ENCODE results near the gene EEFSEC. TPM values are rescaled to one million over a fixed set of nuclear protein-coding genes. Genes with fewer than 3 reads are reported as not detected.

EEFSEC gene
- total RNA-seq, 1 donor from 2014 or later, result 12.6 TPM

DNA sequence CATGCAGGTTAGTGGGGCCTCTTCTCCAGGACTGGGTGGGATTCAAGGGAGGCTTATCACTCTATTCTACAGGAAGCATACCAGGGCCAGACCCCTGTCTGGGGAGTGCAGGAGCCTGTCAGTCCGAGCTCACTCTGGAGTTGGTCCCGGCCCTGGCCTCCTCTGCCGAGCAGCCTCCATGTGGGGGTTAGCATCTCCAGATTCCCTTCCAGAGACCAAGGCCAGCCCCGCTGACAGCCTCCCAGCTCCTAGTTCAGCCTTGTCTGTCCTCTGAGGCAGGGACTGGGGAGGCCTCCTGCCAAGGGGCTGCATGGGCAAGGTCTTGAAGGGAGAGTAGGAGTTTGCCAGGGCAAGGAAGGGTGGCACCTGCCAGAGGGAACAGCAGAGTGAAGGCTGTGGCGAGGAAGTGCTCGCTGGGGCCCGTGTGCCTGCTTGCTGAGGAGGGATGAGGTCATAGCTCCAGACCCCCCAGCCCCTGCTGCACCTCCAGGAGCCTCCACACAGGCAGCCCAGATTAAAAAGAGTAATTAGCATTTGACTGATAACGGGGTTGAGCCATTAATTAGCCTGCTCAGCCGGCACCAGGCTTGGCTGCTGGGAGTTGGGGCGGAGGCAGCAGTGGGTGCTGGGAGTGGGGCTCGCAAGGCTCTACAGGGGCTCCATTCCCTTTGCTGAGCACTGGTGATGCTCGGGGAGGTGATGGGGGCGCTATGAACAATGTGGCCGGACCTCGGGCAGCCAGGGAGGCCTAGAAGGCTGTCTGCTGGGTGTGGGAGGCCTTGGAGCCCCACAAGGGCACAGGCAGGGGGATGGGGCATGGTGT, 259.1 kb downstream of the EEFSEC start:
- H3K27me3 ChIP-seq (ENCODE audit: control insufficient read depth, insufficient read depth, low read length), result peaks cover 3% of the 10 kb centered on the region
- H3K36me3 ChIP-seq (ENCODE audit: control insufficient read depth, insufficient read depth, low read length), result no peaks in the 10 kb centered on the region
- DNase-seq (ENCODE audit: low read depth), result no peak
- TF ChIP-seq, protein P1, sequence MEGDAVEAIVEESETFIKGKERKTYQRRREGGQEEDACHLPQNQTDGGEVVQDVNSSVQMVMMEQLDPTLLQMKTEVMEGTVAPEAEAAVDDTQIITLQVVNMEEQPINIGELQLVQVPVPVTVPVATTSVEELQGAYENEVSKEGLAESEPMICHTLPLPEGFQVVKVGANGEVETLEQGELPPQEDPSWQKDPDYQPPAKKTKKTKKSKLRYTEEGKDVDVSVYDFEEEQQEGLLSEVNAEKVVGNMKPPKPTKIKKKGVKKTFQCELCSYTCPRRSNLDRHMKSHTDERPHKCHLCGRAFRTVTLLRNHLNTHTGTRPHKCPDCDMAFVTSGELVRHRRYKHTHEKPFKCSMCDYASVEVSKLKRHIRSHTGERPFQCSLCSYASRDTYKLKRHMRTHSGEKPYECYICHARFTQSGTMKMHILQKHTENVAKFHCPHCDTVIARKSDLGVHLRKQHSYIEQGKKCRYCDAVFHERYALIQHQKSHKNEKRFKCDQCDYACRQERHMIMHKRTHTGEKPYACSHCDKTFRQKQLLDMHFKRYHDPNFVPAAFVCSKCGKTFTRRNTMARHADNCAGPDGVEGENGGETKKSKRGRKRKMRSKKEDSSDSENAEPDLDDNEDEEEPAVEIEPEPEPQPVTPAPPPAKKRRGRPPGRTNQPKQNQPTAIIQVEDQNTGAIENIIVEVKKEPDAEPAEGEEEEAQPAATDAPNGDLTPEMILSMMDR (IDR thresholded peaks at IDR 0.05; ENCODE audit: insufficient read depth, low read length, poor library complexity, severe bottlenecking), result no peak
- H3K4me3 ChIP-seq (ENCODE audit: low read depth, low read length), result no peak overlapping the region

DNA sequence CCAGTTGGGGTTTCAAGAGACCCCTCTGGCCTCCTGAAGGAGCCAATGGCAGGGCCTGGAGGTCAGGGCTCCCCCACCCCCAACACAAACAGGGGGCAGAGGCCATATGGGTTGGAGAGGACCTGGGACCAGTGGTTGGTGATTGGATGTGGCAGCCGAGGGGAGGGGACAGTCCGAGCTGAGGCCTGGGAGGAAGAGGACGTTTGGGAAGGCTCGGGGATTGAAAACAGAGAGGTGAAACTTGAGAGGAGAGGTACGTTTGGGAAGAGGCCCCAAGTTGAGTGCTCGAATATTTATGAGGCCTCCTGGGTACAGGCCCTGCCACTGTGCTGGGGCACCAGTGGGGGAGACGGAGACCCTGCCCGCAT, 259.7 kb downstream of the EEFSEC start:
- no peaks in the 10 kb centered on the region for H3K36me3 ChIP-seq (ENCODE audit: control insufficient read depth, insufficient read depth, low read length)
- DNase-seq (ENCODE audit: low read depth), result no peak

DNA sequence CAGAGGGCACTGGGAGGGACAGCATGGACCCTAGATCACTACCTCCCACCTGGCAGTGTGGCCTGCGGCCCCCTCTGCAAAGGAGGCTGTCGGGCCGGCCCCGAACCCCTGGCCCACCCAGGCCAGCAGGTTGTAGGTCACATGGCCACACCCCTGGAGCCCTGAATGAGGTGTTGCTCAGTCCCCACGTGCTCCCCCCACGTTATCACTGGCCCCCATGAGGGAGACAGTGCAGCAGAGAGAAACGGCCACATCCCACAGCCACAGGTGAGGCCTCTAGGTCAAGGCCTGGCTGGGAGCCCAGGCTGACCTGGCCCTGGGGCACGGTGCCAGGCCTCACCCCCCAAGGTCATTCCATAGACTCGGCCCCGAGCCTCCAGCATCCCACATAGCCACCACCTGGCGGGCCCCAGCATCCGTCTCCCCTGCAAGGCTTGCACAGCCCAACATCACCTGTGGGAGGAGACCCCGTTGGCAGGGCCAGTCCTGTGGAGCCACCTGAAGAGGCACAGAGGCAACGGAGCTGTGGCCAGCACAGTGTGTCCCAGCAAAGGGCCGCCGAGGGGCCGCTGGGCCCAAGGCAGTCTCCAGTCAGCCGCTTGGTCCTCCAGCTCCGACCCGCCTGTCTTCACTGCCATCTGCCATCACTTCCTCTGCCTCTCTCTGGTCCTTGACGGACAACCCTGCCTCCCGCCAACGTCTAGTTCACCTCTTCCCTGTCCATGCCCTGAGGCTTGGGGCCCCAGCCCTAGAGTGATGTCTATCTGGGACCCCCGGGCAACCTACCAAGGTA, 260.3 kb downstream of the EEFSEC start:
- TF ChIP-seq, protein P1 (IDR thresholded peaks at IDR 0.05; ENCODE audit: insufficient read depth, low read length, poor library complexity, severe bottlenecking), result no peak
- Histone ChIP-seq H3K36me3 (ENCODE audit: control insufficient read depth, insufficient read depth, low read length) (no peaks in the 10 kb centered on the region), H3K4me3 (ENCODE audit: low read depth, low read length) (no peak overlapping the region), H3K27me3 (ENCODE audit: control insufficient read depth, insufficient read depth, low read length) (peaks cover 3% of the 10 kb centered on the region)
- no peak for DNase-seq (ENCODE audit: low read depth)

More for the DNA sequence above, 259.7 kb downstream of the EEFSEC start:
- TF ChIP-seq, protein P1 (IDR thresholded peaks at IDR 0.05; ENCODE audit: insufficient read depth, low read length, poor library complexity, severe bottlenecking), result no peak
- H3K4me3 ChIP-seq (ENCODE audit: low read depth, low read length), result no peak overlapping the region
- peaks cover 3% of the 10 kb centered on the region for H3K27me3 ChIP-seq (ENCODE audit: control insufficient read depth, insufficient read depth, low read length)

DNA sequence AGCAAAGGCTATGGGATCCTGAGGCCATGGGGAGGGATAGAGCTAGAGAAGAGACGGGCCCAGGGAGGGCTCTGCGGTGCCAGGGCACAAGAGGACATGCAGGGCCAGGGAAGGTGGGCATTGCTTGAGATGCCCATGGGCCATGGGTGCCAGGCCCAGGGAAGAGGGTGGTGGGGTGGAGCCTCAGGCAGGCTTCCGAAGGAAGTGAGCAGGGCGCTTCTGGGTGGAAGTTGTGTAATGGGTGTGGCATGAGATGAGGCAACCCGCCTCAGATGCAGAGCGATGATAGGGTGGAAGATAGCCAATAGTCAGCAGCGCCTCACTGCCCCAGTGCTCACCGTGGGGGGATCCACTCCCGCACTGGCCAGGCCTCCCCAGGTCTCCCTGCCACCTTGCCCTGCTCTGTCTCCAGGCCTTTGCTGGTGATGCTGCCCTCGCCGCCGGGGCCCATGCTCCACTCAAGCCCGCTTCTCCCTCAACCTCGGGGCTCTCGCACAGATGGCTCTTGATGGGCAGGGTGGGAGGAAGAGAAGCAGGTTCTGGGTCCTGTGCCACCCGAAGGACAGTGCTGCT, 262.0 kb downstream of the EEFSEC start:
- Histone ChIP-seq H3K36me3 (ENCODE audit: control insufficient read depth, insufficient read depth, low read length) (no peaks in the 10 kb centered on the region), H3K4me3 (ENCODE audit: low read depth, low read length) (no peak overlapping the region), H3K27me3 (ENCODE audit: control insufficient read depth, insufficient read depth, low read length) (peaks cover 3% of the 10 kb centered on the region)
- TF ChIP-seq, protein P1 (IDR thresholded peaks at IDR 0.05; ENCODE audit: insufficient read depth, low read length, poor library complexity, severe bottlenecking), result no peak
- no peak for DNase-seq (ENCODE audit: low read depth)

DNA sequence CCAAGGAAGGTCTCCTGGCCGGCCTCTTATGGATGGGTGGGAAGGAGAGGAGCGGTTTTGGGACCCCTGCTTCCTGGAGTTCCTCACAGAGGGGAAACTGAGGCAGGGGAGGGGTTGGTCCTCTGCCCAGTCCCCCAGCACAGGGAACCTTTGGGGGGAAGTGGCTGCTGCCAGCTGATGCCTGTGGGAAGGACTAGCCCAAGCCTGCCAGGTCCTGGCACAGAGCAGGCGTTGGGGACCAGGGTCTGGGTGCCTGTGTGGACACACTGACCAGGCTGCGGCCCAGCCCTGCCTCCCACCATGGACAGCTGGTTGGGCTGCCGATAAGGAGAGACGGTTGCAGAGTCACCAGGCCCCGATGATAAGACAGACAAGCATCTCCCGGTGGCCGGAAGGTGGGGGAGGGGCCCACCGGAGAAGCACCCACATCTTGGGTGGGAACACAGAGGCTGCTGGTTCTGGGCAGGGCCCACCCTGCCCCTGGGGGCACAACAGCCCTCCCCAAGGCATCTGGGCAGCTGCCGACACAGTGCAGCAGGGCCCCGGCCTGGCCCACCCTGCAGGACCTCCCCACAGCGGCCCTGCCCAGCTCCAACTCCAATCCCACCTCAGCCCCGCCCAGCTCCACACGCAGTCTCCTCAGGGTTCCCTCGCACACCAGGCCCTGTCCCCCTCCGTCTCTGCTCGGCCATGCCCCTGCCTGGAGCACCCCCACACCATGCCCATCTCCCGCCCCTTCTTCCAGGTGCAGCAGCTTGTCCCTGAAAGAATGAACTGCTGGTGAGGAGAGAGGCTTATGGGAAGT, 262.7 kb downstream of the EEFSEC start:
- Histone ChIP-seq H3K4me3 (ENCODE audit: low read depth, low read length) (no peak overlapping the region), H3K27me3 (ENCODE audit: control insufficient read depth, insufficient read depth, low read length) (peaks cover 2% of the 10 kb centered on the region), H3K36me3 (ENCODE audit: control insufficient read depth, insufficient read depth, low read length) (no peaks in the 10 kb centered on the region)
- TF ChIP-seq, protein P1 (IDR thresholded peaks at IDR 0.05; ENCODE audit: insufficient read depth, low read length, poor library complexity, severe bottlenecking), result no peak
- DNase-seq (ENCODE audit: low read depth), result no peak
